ENCODE data around the gene EHMT1. TPM values are rescaled to one million over a fixed set of nuclear protein-coding genes. Genes with fewer than 3 reads are reported as not detected.

Gene EHMT1
- total RNA-seq, 1 experiment from 2014 or later, result 112 TPM

DNA sequence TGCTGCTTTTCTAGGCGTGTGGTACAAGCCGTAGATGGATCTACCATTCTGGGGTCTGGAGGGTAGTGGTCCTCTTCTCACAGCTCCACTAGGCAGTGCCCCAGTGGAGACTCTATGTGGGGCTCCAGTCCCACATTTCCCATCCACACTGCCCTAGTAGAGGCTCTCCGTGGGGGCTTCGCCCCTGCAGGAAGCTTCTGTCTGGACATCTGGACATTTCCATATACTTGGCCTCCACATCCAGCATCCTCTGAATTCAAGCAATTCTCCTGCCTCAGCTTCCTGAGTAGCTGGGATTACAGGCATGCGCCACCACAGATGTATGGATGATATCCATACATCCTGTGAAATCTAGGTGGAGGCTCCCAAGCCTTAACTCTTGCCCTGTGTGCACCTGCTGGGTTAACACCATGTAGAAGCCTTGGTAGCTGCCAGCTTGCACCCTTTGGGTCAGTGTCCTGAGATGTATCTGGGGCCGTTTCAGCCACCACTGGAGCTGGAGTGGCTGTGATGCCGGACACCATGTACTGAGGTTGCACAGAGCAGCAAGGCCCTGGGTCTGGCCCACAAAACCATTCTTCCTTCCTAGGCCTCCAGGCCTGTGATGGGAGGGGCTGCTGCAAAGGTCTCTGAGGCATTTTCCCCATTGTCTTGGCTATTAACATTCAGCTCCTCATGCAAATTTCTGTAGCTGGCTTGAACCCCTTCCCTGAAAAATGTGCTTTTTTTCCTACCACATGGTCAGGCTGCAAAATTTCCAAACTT, 84.0 kb downstream of the EHMT1 start:
- no CpG with 5 or more reads among the region's 7 CpGs for WGBS (ENCODE audit: extremely low coverage, insufficient read length, low lambda C conversion rate)
- Histone ChIP-seq H3K23ac (ENCODE audit: insufficient read length, low read depth, low read length) (no peak overlapping the region), H3K23me2 (ENCODE audit: insufficient read length, low read depth, low read length, poor library complexity, severe bottlenecking) (no peaks in the 10 kb centered on the region), H3K9ac (ENCODE audit: extremely low read depth, insufficient read length, low read length) (no peak overlapping the region), H3K4ac (ENCODE audit: low read depth, low read length) (no peak overlapping the region), H3K79me1 (ENCODE audit: insufficient read depth, low read depth, low read length, poor library complexity, severe bottlenecking) (peaks cover 14% of the 10 kb centered on the region), H4K91ac (ENCODE audit: insufficient read length, low read depth, low read length) (no peak overlapping the region), H3K9me3 (ENCODE audit: control insufficient read depth, low read depth, low read length) (peaks cover 22% of the 10 kb centered on the region), H3T11ph (ENCODE audit: low read length) (no peak overlapping the region), H2AFZ (ENCODE audit: low read length) (no peak overlapping the region), H3K18ac (ENCODE audit: insufficient read length, low read depth, low read length) (no peak overlapping the region), H2BK20ac (ENCODE audit: low read depth, low read length, poor library complexity, severe bottlenecking) (no peak overlapping the region), H3K79me2 (ENCODE audit: insufficient read depth, low read length) (peaks cover 25% of the 10 kb centered on the region; the same call in 1 of the 2 replicates), H2BK5ac (ENCODE audit: insufficient read length, low read length) (no peak overlapping the region), H2BK12ac (ENCODE audit: insufficient read length, low read depth, low read length) (no peak overlapping the region), H2BK15ac (ENCODE audit: low read depth, low read length) (no peak overlapping the region), H4K20me1 (ENCODE audit: control insufficient read depth, insufficient read depth, insufficient read length) (no peaks in the 10 kb centered on the region), H3K14ac (ENCODE audit: insufficient read depth, low read length) (no peak overlapping the region), H2BK120ac (ENCODE audit: low read depth, low read length, poor library complexity, severe bottlenecking) (no peak overlapping the region), H4K5ac (ENCODE audit: insufficient read length, low read depth, low read length) (no peak overlapping the region), H3K56ac (ENCODE audit: insufficient read length, low read depth, low read length) (no peak overlapping the region), H3K4me2 (ENCODE audit: insufficient read depth, insufficient read length, low read length) (no peak overlapping the region), H2AK5ac (ENCODE audit: insufficient read length, low read length) (no peak overlapping the region), H4K8ac (replicated peaks; ENCODE audit: insufficient read length, low read depth, low read length) (no peak overlapping the region), H3K27ac (ENCODE audit: insufficient read length, low read depth, low read length) (no peak overlapping the region), H3K4me1 (ENCODE audit: insufficient read depth, low read length) (peaks cover 8% of the 10 kb centered on the region; the same call in 1 of the 2 replicates), H3K27me3 (ENCODE audit: insufficient read depth, low read length) (no peaks in the 10 kb centered on the region)
- TF ChIP-seq, protein P1, sequence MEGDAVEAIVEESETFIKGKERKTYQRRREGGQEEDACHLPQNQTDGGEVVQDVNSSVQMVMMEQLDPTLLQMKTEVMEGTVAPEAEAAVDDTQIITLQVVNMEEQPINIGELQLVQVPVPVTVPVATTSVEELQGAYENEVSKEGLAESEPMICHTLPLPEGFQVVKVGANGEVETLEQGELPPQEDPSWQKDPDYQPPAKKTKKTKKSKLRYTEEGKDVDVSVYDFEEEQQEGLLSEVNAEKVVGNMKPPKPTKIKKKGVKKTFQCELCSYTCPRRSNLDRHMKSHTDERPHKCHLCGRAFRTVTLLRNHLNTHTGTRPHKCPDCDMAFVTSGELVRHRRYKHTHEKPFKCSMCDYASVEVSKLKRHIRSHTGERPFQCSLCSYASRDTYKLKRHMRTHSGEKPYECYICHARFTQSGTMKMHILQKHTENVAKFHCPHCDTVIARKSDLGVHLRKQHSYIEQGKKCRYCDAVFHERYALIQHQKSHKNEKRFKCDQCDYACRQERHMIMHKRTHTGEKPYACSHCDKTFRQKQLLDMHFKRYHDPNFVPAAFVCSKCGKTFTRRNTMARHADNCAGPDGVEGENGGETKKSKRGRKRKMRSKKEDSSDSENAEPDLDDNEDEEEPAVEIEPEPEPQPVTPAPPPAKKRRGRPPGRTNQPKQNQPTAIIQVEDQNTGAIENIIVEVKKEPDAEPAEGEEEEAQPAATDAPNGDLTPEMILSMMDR (conservative IDR thresholded peaks at IDR 0.05), result no peak
- peaks cover 25 to 29% (median 28%) of the 10 kb centered on the region in 3 experiments for H3K36me3 Mint-ChIP-seq (ENCODE audit: insufficient read depth in 1 of 3, low read depth in 3 of 3)
- H3K9me3 Mint-ChIP-seq, result peaks cover 29 to 30% of the 10 kb centered on the region in 2 experiments
- H3K4me3 Mint-ChIP-seq, result no peak overlapping the region
- no peak overlapping the region for H3K27ac Mint-ChIP-seq
- no peak for DNase-seq
- H3K4me1 Mint-ChIP-seq, result peaks cover 41 to 56% of the 10 kb centered on the region in 2 experiments
- H3K27me3 Mint-ChIP-seq (ENCODE audit: low read depth), result no peaks in the 10 kb centered on the region

Data from H9 (cell line).